GM12865 (cell line): ENCODE measurements around the gene FAT2.

Source experiments
- DNase-seq: peaks from one replicate; pipeline ENCODE4 v3.0.0; 2010; ENCODE audit warnings: low read depth
- H3K4me3 ChIP-seq: 2 replicates; pipeline ENCODE4 v1.5.1; 2011; ENCODE audit warnings: mild to moderate bottlenecking, low read depth, low read length, control low read depth
- CTCF ChIP-seq: IDR thresholded peaks from 2 replicates; pipeline ENCODE4 v1.5.1; 2011; ENCODE audit warnings: low read length, control low read depth, low read depth, inconsistent platforms; ENCODE audit not compliant: insufficient read depth; ENCODE audit errors: missing control alignments

FAT2 gene

GRCh38 chr5:151605559-151605958 is 14.4 kb upstream of the FAT2 start:
- no peak for TF ChIP-seq CTCF
- no peak overlapping the region for H3K4me3 ChIP-seq

GRCh38 chr5:151602806-151603205 is 11.7 kb upstream of the FAT2 start:
- DNase-seq, result no peak
- TF ChIP-seq CTCF, result no peak
- no peak overlapping the region for H3K4me3 ChIP-seq

More at GRCh38 chr5:151605559-151605958, 14.4 kb upstream of the FAT2 start:
- DNase-seq, result no peak

DNA sequence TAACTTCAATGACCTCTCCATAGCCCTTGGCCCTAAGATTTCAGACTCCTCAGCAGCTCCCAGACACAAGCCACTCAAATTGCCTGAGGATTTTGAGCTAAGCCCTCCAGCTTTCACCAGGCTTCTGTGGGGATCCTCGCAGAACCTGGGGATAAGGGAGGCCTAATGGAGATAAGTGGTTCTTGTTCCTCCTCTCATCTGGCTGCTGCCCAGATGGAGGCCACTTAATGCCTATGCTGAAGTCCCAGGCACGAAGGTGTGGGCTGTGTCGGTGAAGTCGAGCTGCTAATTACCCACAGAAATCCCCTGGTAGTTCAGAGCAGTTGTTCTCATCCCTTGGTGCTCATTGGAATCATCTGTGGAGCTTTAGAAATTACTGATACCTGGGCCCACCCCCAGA is 10.3 kb upstream of the FAT2 start:
- H3K4me3 ChIP-seq, result no peak overlapping the region
- no peak for DNase-seq
- TF ChIP-seq CTCF, result no peak

DNA sequence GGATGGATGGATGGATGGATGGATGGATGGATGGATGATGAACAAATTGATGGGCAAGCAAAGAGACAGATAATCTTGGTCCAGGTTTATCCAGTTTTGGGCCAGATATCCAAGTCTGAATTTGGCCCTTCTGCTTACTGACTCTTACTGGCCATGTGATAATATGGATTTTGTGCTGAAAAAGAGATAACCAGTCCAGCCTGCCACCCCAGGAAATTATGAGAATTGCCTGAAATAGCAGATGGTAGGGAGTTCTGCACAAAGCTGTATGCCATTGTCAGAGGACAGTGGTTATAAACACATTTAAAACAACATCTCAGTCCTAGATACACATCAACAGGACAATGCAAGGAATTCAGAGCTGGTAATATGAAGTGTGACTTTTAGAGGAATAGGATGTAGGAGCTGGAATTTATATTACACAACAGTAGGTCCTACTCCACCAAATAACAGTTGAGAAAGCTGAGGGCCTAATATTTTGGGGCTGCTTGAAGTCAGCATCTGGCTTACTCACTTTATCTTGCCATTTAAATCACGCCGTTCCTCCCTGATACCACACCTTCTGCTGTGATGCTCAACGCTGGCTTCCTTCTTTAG is 9.0 kb upstream of the FAT2 start:
- DNase-seq, result no peak
- no peak overlapping the region for H3K4me3 ChIP-seq
- no peak for TF ChIP-seq CTCF

GRCh38 chr5:151598984-151599383 is 7.9 kb upstream of the FAT2 start:
- no peak for TF ChIP-seq CTCF
- no peak for DNase-seq
- H3K4me3 ChIP-seq, result no peak overlapping the region

- no peak overlapping the region for H3K4me3 ChIP-seq
- no peak for DNase-seq
- no peak for TF ChIP-seq CTCF
Observed at GRCh38 chr5:151598549-151598948, 7.4 kb upstream of the FAT2 start.

DNA sequence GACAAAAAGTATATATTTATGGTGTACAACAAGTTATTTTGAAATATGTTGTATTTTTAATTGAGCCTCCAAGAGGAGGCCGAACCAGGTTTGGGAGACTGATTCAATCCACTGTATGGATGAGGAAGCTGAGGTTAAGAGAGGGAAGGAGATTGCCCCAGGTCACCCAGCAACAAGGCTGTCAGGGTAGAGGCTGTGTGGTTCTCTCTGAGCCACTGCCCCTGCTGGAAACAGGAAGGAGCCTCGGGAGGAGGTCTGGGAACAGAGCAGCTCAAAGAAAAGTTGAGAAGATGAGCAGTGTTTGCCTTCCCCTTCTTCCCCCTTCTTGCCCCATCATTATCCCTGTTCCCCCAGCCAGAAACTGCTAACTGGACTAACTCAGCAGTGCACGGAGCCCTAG is 6.6 kb upstream of the FAT2 start:
- TF ChIP-seq CTCF, result no peak
- no peak overlapping the region for H3K4me3 ChIP-seq
- DNase-seq, result no peak
